ENCODE results near the gene CFAP410.

The CFAP410 gene

GRCh38 chr21:44377922-44378645, 38.9 kb upstream of the CFAP410 start:
- Histone ChIP-seq H3K36me3 (ENCODE audit: control insufficient read depth, insufficient read depth, low read length) (no peaks in the 10 kb centered on the region), H3K4me1 (ENCODE audit: control insufficient read depth, insufficient read depth, low read length) (peaks cover 8% of the 10 kb centered on the region), H3K27ac (ENCODE audit: insufficient read depth, low read depth, low read length, poor library complexity, severe bottlenecking) (no peak overlapping the region), H3K27me3 (ENCODE audit: control insufficient read depth, insufficient read depth, low read length, poor library complexity, severe bottlenecking) (no peaks in the 10 kb centered on the region), H3K9me3 (ENCODE audit: control insufficient read depth, low read length) (no peaks in the 10 kb centered on the region), H3K4me3 (ENCODE audit: insufficient read depth, low read depth, low read length) (no peak overlapping the region)
- WGBS, 2 experiments: 88 to 89% methylated on average over 22 of the region's 22 CpGs

GRCh38 chr21:44377201-44377921, 38.2 kb upstream of the CFAP410 start:
- no peaks in the 10 kb centered on the region for H3K9me3 ChIP-seq (ENCODE audit: control insufficient read depth, low read length)
- 81% methylated on average over 24 of the region's 24 CpGs for WGBS, 2 experiments
- H3K4me3 ChIP-seq (ENCODE audit: insufficient read depth, low read depth, low read length): no peak overlapping the region
- H3K4me1 ChIP-seq (ENCODE audit: control insufficient read depth, insufficient read depth, low read length): peaks cover 8% of the 10 kb centered on the region
- no peaks in the 10 kb centered on the region for H3K27me3 ChIP-seq (ENCODE audit: control insufficient read depth, insufficient read depth, low read length, poor library complexity, severe bottlenecking)
- H3K36me3 ChIP-seq (ENCODE audit: control insufficient read depth, insufficient read depth, low read length): no peaks in the 10 kb centered on the region
- no peak overlapping the region for H3K27ac ChIP-seq (ENCODE audit: insufficient read depth, low read depth, low read length, poor library complexity, severe bottlenecking)

GRCh38 chr21:44376606-44377005, 37.4 kb upstream of the CFAP410 start:
- Histone ChIP-seq H3K36me3 (ENCODE audit: control insufficient read depth, insufficient read depth, low read length) (no peaks in the 10 kb centered on the region), H3K9me3 (ENCODE audit: control insufficient read depth, low read length) (no peaks in the 10 kb centered on the region)
- 93 to 94% methylated on average over 9 of the region's 9 CpGs for WGBS, 2 experiments

GRCh38 chr21:44375761-44376241, 36.6 kb upstream of the CFAP410 start:
- H3K27ac ChIP-seq (ENCODE audit: insufficient read depth, low read depth, low read length, poor library complexity, severe bottlenecking): no peak overlapping the region
- no peak overlapping the region for H3K4me3 ChIP-seq (ENCODE audit: insufficient read depth, low read depth, low read length)
- H3K27me3 ChIP-seq (ENCODE audit: control insufficient read depth, insufficient read depth, low read length, poor library complexity, severe bottlenecking): peaks cover 5% of the 10 kb centered on the region
- H3K9me3 ChIP-seq (ENCODE audit: control insufficient read depth, low read length): no peaks in the 10 kb centered on the region
- H3K4me1 ChIP-seq (ENCODE audit: control insufficient read depth, insufficient read depth, low read length): peaks cover 8% of the 10 kb centered on the region
- no peaks in the 10 kb centered on the region for H3K36me3 ChIP-seq (ENCODE audit: control insufficient read depth, insufficient read depth, low read length)
- WGBS, 2 experiments: 94 to 95% methylated on average over 19 of the region's 19 CpGs

More at GRCh38 chr21:44376606-44377005, 37.4 kb upstream of the CFAP410 start:
- H3K27ac ChIP-seq (ENCODE audit: insufficient read depth, low read depth, low read length, poor library complexity, severe bottlenecking): no peak overlapping the region
- H3K4me3 ChIP-seq (ENCODE audit: insufficient read depth, low read depth, low read length): no peak overlapping the region
- H3K4me1 ChIP-seq (ENCODE audit: control insufficient read depth, insufficient read depth, low read length): peaks cover 8% of the 10 kb centered on the region
- peaks cover 3% of the 10 kb centered on the region for H3K27me3 ChIP-seq (ENCODE audit: control insufficient read depth, insufficient read depth, low read length, poor library complexity, severe bottlenecking)

GRCh38 chr21:44375281-44375651, 36.1 kb upstream of the CFAP410 start:
- H3K4me1 ChIP-seq (ENCODE audit: control insufficient read depth, insufficient read depth, low read length): peaks cover 4% of the 10 kb centered on the region
- H3K27ac ChIP-seq (ENCODE audit: insufficient read depth, low read depth, low read length, poor library complexity, severe bottlenecking): no peak overlapping the region
- 92 to 95% methylated on average over 10 of the region's 10 CpGs for WGBS, 2 experiments
- no peaks in the 10 kb centered on the region for H3K36me3 ChIP-seq (ENCODE audit: control insufficient read depth, insufficient read depth, low read length)
- peaks cover 10% of the 10 kb centered on the region for H3K27me3 ChIP-seq (ENCODE audit: control insufficient read depth, insufficient read depth, low read length, poor library complexity, severe bottlenecking)
- H3K9me3 ChIP-seq (ENCODE audit: control insufficient read depth, low read length): no peaks in the 10 kb centered on the region
- H3K4me3 ChIP-seq (ENCODE audit: insufficient read depth, low read depth, low read length): no peak overlapping the region

GRCh38 chr21:44374601-44375280, 35.6 kb upstream of the CFAP410 start:
- H3K4me3 ChIP-seq (ENCODE audit: insufficient read depth, low read depth, low read length): no peak overlapping the region
- no peaks in the 10 kb centered on the region for H3K9me3 ChIP-seq (ENCODE audit: control insufficient read depth, low read length)
- peaks cover 16% of the 10 kb centered on the region for H3K27me3 ChIP-seq (ENCODE audit: control insufficient read depth, insufficient read depth, low read length, poor library complexity, severe bottlenecking)
- 93 to 95% methylated on average over 24 of the region's 24 CpGs for WGBS, 2 experiments
- H3K27ac ChIP-seq (ENCODE audit: insufficient read depth, low read depth, low read length, poor library complexity, severe bottlenecking): no peak overlapping the region
- H3K4me1 ChIP-seq (ENCODE audit: control insufficient read depth, insufficient read depth, low read length): peaks cover 6% of the 10 kb centered on the region
- no peaks in the 10 kb centered on the region for H3K36me3 ChIP-seq (ENCODE audit: control insufficient read depth, insufficient read depth, low read length)

GRCh38 chr21:44372616-44373015, 33.4 kb upstream of the CFAP410 start:
- WGBS, 2 experiments: 87 to 89% methylated on average over 8 of the region's 8 CpGs

GRCh38 chr21:44371596-44371995, 32.4 kb upstream of the CFAP410 start:
- no peak overlapping the region for H3K27ac ChIP-seq (ENCODE audit: insufficient read depth, low read depth, low read length, poor library complexity, severe bottlenecking)
- H3K4me1 ChIP-seq (ENCODE audit: control insufficient read depth, insufficient read depth, low read length): peaks cover 6% of the 10 kb centered on the region
- H3K4me3 ChIP-seq (ENCODE audit: insufficient read depth, low read depth, low read length): no peak overlapping the region
- H3K27me3 ChIP-seq (ENCODE audit: control insufficient read depth, insufficient read depth, low read length, poor library complexity, severe bottlenecking): peaks cover 28% of the 10 kb centered on the region
- 94 to 96% methylated on average over 6 of the region's 6 CpGs for WGBS, 2 experiments
- no peaks in the 10 kb centered on the region for H3K9me3 ChIP-seq (ENCODE audit: control insufficient read depth, low read length)
- H3K36me3 ChIP-seq (ENCODE audit: control insufficient read depth, insufficient read depth, low read length): no peaks in the 10 kb centered on the region

More at GRCh38 chr21:44372616-44373015, 33.4 kb upstream of the CFAP410 start:
- no peak overlapping the region for H3K4me3 ChIP-seq (ENCODE audit: insufficient read depth, low read depth, low read length)
- H3K27ac ChIP-seq (ENCODE audit: insufficient read depth, low read depth, low read length, poor library complexity, severe bottlenecking): no peak overlapping the region
- H3K27me3 ChIP-seq (ENCODE audit: control insufficient read depth, insufficient read depth, low read length, poor library complexity, severe bottlenecking): peaks cover 28% of the 10 kb centered on the region
- peaks cover 6% of the 10 kb centered on the region for H3K4me1 ChIP-seq (ENCODE audit: control insufficient read depth, insufficient read depth, low read length)
- H3K9me3 ChIP-seq (ENCODE audit: control insufficient read depth, low read length): no peaks in the 10 kb centered on the region
- H3K36me3 ChIP-seq (ENCODE audit: control insufficient read depth, insufficient read depth, low read length): no peaks in the 10 kb centered on the region

- Histone ChIP-seq H3K4me3 (ENCODE audit: insufficient read depth, low read depth, low read length) (no peak overlapping the region), H3K4me1 (ENCODE audit: control insufficient read depth, insufficient read depth, low read length) (peaks cover 6% of the 10 kb centered on the region), H3K36me3 (ENCODE audit: control insufficient read depth, insufficient read depth, low read length) (no peaks in the 10 kb centered on the region), H3K9me3 (ENCODE audit: control insufficient read depth, low read length) (no peaks in the 10 kb centered on the region), H3K27me3 (ENCODE audit: control insufficient read depth, insufficient read depth, low read length, poor library complexity, severe bottlenecking) (peaks cover 28% of the 10 kb centered on the region), H3K27ac (ENCODE audit: insufficient read depth, low read depth, low read length, poor library complexity, severe bottlenecking) (no peak overlapping the region)
- 93 to 94% methylated on average over 31 to 32 of the region's 37 CpGs for WGBS, 2 experiments
These were observed 31.7 kb upstream of the CFAP410 start for GRCh38 chr21:44370786-44371410.

All from ectodermal cell (in vitro differentiated cells).